GM15510 (cell line): Measurements from ENCODE around the gene NLRP14.

Experiments used
- POLR2A ChIP-seq: IDR thresholded peaks from 3 replicates; pipeline ENCODE4 v1.6.1; 2011; ENCODE audit warnings: borderline replicate concordance; ENCODE audit not compliant: insufficient read length; ENCODE audit errors: extremely low read depth

The NLRP14 gene, protein sequence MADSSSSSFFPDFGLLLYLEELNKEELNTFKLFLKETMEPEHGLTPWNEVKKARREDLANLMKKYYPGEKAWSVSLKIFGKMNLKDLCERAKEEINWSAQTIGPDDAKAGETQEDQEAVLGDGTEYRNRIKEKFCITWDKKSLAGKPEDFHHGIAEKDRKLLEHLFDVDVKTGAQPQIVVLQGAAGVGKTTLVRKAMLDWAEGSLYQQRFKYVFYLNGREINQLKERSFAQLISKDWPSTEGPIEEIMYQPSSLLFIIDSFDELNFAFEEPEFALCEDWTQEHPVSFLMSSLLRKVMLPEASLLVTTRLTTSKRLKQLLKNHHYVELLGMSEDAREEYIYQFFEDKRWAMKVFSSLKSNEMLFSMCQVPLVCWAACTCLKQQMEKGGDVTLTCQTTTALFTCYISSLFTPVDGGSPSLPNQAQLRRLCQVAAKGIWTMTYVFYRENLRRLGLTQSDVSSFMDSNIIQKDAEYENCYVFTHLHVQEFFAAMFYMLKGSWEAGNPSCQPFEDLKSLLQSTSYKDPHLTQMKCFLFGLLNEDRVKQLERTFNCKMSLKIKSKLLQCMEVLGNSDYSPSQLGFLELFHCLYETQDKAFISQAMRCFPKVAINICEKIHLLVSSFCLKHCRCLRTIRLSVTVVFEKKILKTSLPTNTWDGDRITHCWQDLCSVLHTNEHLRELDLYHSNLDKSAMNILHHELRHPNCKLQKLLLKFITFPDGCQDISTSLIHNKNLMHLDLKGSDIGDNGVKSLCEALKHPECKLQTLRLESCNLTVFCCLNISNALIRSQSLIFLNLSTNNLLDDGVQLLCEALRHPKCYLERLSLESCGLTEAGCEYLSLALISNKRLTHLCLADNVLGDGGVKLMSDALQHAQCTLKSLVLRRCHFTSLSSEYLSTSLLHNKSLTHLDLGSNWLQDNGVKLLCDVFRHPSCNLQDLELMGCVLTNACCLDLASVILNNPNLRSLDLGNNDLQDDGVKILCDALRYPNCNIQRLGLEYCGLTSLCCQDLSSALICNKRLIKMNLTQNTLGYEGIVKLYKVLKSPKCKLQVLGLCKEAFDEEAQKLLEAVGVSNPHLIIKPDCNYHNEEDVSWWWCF

DNA sequence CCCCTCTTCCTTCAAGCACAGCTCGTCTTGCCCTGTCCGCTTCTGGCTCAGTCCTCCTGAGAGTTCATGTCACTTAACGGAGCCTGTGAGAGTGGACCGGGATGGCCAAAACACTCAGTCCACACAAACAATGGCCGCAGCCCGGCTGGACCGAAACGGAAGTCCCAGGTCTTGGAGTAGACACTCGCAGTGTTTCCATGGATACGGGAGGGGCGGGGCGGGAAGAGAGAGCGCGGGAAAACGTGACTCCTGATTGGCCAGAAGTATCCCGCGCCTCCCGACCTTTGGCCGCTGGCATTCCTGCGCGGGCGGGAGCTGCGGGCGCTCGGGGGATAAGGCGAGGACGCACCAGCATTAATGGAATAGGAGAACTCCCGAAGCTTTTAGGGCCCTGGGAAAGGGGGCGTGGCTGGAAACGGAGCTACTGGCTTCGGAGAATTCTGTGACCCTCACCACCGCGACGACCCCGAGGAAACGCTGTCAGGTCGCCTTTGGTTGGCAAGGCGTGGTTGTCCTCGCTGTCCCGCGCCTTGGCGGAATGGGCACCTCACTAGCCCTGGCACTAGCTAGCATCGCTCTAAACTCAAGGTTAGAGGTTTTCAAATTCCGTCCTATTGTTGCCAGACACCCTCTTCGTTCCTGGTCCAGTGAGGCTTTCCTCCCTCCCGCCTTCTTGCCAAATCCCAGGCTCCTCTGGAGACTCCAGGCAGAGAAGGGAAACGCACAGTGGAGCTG lies at the start of gene NLRP14, which contains the start of gene ZNF214:
TSS of gene NLRP14 (plus strand) at position 297 of the 735 bp plus-strand sequence. CDS start 18,108 bp downstream, outside the sequence.
TSS of gene ZNF214 (minus strand) at position 164 of the 735 bp plus-strand sequence. CDS start 17,511 bp downstream, outside the sequence.
- TF ChIP-seq POLR2A, result peak; percentile 27

DNA sequence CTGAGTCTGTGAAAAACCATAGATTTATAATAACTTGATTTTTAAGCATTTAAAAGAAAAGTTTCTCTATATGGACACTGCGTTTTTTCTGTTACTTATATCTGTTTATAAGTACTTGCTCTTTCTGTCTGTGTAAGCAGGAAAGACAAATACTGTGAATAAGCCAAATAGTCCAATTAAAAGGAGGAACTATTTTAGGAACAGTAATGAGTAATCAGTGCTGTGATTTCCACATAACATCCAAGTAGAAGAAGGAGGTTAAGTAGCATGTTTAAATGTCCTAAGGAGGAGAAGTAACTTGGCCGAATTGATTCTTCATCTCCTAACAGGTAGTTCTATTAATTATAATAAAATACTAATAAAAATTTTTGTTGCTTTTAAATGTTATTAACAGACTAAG lies 40.9 kb upstream of the NLRP14 start:
- TF ChIP-seq POLR2A, result no peak

GRCh38 chr11:6986487-6986886 lies 33.8 kb upstream of the NLRP14 start:
- no peak for TF ChIP-seq POLR2A

- no peak for TF ChIP-seq POLR2A
Observed at GRCh38 chr11:6988506-6988905, 31.8 kb upstream of the NLRP14 start.

GRCh38 chr11:6991227-6991626 lies 29.1 kb upstream of the NLRP14 start:
- TF ChIP-seq POLR2A, result no peak

- TF ChIP-seq POLR2A, result no peak
Observed at GRCh38 chr11:6992026-6992425, 28.3 kb upstream of the NLRP14 start.

DNA sequence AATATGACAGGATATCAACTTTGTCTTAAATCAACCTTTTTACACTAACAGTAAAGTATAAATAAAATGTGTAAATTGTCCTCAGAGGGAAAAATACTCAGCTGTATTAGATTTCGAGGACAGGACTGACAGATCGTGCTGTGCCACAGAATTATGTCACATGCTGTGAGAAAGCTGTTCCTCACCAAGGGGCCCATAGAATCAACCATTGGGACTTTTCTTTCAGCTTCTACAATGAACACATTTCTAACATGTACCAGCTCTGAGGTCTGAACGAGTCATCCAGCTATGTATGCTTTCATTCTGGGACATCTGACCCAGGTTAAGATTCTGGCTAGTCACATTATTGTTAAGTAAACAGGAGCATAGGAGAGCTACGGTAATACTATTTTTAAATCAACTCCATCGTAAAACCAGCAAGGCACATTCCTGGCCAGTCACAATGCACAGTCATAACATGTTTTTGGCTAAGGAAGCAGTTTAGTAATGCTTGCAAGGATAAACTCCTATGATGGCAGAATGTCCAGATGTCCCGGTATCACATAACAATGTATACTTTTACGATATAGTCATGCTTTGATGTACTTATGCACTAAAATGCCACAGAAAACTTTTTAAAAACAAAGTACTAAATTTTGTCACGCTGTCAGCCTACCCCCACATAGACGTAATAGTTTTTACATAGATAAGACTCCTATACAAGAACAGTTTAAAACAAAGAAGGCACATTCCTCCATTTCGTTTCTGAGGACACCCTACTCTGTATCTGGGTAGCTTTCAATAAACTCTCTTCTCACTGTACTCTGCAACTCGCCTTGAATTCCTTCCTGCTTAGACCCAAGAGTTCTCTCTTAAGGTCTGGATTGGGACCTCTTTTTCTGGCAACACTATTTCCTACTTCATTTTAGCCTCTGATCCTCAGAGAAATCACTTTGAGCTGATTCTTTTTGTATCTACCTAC lies 27.5 kb upstream of the NLRP14 start:
- no peak for TF ChIP-seq POLR2A

DNA sequence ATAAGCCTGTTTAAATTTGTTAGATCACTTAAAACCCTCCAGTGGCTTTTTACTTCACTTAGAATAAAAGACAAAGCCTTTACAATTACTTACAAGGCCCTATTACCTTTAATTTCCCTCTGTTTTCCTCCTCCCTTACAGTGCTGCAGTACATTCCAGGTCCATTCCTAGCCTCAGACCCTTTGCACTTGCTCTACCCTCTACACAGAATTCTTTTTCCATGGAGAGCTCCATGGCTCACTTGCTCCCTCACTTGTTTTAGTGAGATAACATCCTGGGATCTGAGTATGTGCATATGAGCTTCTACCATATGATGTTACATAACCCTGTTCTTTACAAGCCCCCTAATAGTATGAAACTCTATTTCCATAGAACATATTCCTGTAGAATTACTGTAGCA lies 24.6 kb upstream of the NLRP14 start:
- no peak for TF ChIP-seq POLR2A

DNA sequence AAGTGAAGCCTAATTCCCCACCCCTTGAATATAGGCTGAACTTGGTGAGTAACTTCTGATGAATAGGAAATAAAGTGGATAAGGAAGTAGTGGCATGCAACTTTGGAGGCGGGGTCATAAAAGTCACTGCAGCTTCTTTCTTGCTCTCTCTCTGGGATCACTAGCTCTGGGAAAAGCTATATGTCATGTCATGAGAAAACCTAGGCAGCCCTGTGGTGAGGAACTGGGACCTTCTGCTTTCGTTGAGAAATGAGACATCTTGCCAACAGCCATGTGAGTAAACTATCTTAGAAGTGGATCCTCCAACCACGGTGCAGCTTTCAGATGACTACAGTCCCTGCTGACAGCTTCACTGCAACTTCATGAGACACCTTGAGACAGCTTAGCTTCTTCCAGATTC lies 15.8 kb upstream of the NLRP14 start:
- no peak for TF ChIP-seq POLR2A

- TF ChIP-seq POLR2A, result no peak
Observed at GRCh38 chr11:7014118-7014517, 6.2 kb upstream of the NLRP14 start.

GRCh38 chr11:7016011-7016410 lies 4.3 kb upstream of the NLRP14 start:
- no peak for TF ChIP-seq POLR2A

DNA sequence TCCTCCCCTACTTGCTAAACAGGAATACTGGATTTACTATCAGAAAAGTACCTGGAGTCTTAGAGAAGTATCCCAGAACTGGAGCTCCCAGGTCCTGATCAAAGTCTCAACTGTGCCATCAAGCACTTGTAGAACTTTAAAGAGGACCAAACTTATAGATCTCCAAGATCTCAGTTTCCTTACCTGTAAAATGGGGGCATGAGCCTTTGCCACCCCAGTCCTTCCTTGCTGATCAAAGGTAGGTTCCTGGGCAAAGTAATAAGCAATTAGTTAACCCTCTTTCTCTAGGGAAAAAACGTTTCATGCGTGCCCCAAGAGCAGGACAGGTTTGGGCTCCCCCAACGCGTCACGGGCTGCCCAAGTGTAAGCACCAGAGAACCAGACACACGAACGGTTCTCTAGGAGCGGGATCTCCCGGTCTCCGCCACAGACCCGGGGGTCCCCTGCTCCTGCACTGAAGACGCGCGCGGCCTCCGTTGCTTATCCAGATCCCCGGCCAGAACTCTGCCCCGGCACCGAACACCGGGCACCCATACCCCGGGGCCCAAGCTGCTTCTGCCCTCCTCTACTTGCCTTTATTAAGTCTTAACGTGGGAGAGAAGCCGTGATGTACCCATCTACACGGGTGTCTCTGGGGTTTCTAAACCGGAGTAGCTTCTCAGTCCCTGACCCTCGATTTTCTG lies 638 bp upstream of the NLRP14 start:
- TF ChIP-seq POLR2A, result no peak

DNA sequence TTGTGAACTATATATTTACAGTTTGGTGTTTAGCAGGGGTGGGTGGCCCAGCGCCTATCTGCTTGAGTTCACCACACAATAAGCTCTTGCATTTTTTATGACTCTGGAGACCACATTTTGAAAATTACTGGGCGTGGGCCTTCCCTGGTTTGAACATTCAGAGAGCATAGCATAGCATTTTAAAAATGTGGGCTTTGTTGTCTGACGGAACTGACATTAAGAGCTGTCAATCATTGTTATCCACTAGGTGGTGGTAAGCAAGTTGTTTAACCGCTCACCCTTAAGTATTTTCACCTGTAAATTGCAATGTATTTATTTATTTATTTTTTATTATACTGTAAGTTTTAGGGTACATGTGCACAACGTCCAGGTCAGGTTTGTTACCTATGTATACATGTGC lies 1.0 kb downstream of the NLRP14 start:
- no peak for TF ChIP-seq POLR2A
